Right lobe of liver (tissue), 6 donors: ENCODE results near the gene DRD4. TPM values are rescaled to one million over a fixed set of nuclear protein-coding genes. Genes with fewer than 3 reads are reported as not detected.

Experiments used
- ATAC-seq, 4 donors: fragments of 200-7000 bp; cut with Tn5 transposase; one replicate each; pipeline ENCODE4 v1.9.1; 2020; ENCODE audit warnings: mild to moderate bottlenecking in 4 of 4, moderate library complexity in 4 of 4
- DNase-seq, 3 donors: peaks; one replicate each; pipeline ENCODE4 v3.0.0-alpha.2; 2020
- H3K27ac ChIP-seq, 3 donors: fragments of 200-600 bp; one replicate each; pipeline ENCODE4 v1.8.0; 2022
- H3K27me3 ChIP-seq, 2 donors: fragments of 200-600 bp; one replicate each; pipeline ENCODE4 v1.8.0; 2022
- H3K36me3 ChIP-seq, 4 donors: fragments of 200-600 bp; sonication (generic) in 1 of 4; one replicate each; pipeline versions ENCODE4 v1.5.1 to v1.8.0; 2017 to 2022; ENCODE audit warnings: control low read depth in 1 of 4
- H3K4me1 ChIP-seq, 4 donors: fragments of 200-600 bp; sonication (generic) in 1 of 4; one replicate each; pipeline versions ENCODE4 v1.5.1 to v1.8.0; 2017 to 2022; ENCODE audit warnings: control low read depth in 1 of 4
- H3K4me3 ChIP-seq, 3 donors: fragments of 200-600 bp; one replicate each; pipeline ENCODE4 v1.8.0; 2022
- H3K9me3 ChIP-seq, 4 donors: fragments of 200-600 bp; sonication (generic) in 1 of 4; one replicate each; pipeline versions ENCODE4 v1.5.1 to v1.8.0; 2017 to 2022; ENCODE audit warnings: control low read depth in 1 of 4
- POLR2A ChIP-seq: fragments of 450-650 bp; IDR thresholded peaks from one replicate; pipeline ENCODE4 v1.6.1; 2017; ENCODE audit warnings: antibody characterized with exemption, mild to moderate bottlenecking
- WGBS: methylation state at CpG from one replicate; pipeline ENCODE4 v1.1.6; 2018; ENCODE audit warnings: low coverage, low lambda C conversion rate; ENCODE audit not compliant: insufficient coverage; ENCODE audit errors: missing lambda C conversion rate; 5-methylcytosine and 5-hydroxymethylcytosine counted together
- intact Hi-C, 2 donors: fragments of 100-400 bp; cut with DNase I; formaldehyde crosslinking; loops; one replicate each; pipeline versions ENCODE4 v1.11.2 to v1.14.1; 2022
- total RNA-seq, 6 experiments: library from RNA; depleted of rRNA in 2 of 6; stranded (reverse); fragments of >200 nt in 2 of 6; fragmentation: NEBNext Ultra II Directional in 3 of 6; extraction: Animal tissue kit (Norgen Biotek cat#: 25700) in 3 of 6; gene quantifications; one replicate each; pipeline versions ENCODE4 v1.1.0 to v1.2.4, GENCODE V29; 2016 to 2023
- TF ChIP-seq, protein P1 (sequence below), 4 donors: fragments of 200-600 bp in 3 of 4; fragments of 450-650 bp in 1 of 4; IDR thresholded peaks; one replicate each; pipeline versions ENCODE4 v1.5.1 to v1.8.0; 2016 to 2022; ENCODE audit warnings: antibody characterized with exemption in 4 of 4, mild to moderate bottlenecking in 2 of 4
- donor health status: DM: no; HTN: yes; CAD: no.
- donor health status: DM: no; HTN: no; CAD: no.
- donor health status: DM: no; HTN: no; CAD: no.
- donor health status: DM: no; HTN: yes; CAD: no.
- donor health status: DM: no; HTN: yes; CAD: no.

DRD4 gene
- total RNA-seq, 6 experiments from 2014 or later = 0.31 to 0.90 (median 0.41) TPM; not detected in 2

DNA sequence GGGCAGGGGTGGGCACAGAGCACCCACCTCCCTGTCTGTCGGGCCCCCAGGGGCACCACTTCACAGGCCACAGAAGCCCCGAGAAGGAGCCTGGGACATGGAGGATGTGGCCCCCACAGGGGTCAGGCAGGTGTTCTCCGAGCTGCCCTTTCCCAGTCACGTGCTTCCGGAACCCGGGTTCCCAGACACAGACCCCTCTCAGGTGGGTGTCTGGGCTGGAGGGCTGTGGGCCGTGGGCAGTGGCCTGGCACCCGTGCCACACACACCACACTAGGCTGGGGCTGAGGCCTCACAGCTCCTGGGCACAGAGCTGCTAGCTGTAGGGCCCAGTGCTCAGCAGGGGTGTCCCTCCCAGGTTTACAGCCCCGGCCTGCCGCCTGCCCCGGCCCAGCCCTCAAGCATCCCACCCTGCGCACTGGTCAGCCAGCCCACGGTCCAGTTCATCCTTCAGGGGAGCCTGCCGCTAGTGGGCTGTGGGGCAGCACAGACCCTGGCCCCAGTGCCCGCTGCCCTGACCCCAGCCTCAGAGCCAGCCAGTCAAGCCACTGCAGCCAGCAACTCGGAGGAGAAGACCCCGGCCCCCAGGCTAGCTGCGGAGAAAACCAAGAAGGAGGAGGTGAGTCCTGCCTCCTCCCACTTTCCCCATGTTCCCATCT, 26.8 kb upstream of the DRD4 start:
- Histone ChIP-seq H3K4me3 (no peak overlapping the region), H3K36me3 (peaks cover 6 to 75% (median 41%) of the 10 kb centered on the region in 4 donors), H3K9me3 (no peaks in the 10 kb centered on the region), H3K27ac (peak overlapping the region in 1 of 3 donors; percentile 53), H3K27me3 (no peaks in the 10 kb centered on the region), H3K4me1 (peaks cover 0 to 69% (median 31%) of the 10 kb centered on the region in 4 donors)
- intact Hi-C loops = loop anchor here in 1 of 2 donors (5.0 kb wide), 1 partner anchor 53 kb away; no protein-coding TSS in a partner anchor
- ATAC-seq (no peak), DNase-seq (peak in 1 of 3 donors; percentile 49)
- TF ChIP-seq, protein P1, sequence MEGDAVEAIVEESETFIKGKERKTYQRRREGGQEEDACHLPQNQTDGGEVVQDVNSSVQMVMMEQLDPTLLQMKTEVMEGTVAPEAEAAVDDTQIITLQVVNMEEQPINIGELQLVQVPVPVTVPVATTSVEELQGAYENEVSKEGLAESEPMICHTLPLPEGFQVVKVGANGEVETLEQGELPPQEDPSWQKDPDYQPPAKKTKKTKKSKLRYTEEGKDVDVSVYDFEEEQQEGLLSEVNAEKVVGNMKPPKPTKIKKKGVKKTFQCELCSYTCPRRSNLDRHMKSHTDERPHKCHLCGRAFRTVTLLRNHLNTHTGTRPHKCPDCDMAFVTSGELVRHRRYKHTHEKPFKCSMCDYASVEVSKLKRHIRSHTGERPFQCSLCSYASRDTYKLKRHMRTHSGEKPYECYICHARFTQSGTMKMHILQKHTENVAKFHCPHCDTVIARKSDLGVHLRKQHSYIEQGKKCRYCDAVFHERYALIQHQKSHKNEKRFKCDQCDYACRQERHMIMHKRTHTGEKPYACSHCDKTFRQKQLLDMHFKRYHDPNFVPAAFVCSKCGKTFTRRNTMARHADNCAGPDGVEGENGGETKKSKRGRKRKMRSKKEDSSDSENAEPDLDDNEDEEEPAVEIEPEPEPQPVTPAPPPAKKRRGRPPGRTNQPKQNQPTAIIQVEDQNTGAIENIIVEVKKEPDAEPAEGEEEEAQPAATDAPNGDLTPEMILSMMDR (IDR thresholded peaks at IDR 0.05) = no peak
- TF ChIP-seq POLR2A = no peak
- 75% methylated on average over 4 of the region's 18 CpGs for WGBS

DNA sequence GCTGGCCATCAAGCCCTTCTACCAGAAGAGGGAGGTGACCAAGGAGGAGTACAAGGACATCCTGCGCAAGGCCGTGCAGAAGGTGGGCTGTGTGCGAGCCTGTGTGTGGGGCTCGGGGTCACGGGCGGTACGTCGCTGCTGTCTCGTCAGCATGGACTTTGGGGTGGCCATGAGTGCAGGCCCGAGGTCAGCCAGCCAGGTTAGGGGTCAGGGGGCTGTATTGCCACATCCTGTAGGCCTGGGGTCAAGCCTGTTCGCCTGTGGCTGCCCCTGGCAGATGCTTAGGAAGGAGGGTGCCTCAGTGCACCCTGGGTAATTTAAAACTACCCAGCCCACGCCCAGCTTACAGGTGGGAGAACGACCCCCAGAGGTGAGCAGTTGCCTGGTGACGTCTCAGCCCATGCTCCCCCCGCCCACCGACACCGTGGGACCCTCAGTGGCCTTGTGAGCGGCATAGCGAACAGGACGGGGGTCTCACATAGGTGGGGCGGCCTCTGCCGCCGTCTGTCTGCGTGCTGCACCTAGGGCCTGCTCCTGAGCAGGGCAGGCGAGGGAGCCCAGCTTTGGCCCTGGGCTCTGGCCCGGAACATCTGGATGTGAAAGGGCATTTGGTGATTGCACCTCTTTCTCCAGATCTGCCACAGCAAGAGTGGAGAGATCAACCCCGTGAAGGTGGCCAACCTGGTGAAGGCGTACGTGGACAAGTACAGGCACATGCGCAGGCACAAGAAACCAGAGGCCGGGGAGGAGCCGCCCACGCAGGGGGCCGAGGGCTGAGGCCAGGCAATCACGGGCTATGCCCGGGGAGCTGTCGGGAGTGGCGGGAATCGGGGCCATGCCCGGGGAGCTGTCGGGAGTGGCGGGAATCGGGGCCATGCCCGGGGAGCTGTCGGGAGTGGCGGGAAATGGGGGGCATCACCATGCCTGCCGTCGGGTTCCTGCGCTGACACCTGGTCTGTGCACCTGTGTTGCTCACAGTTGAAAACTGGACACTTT, 25.8 kb upstream of the DRD4 start:
- Histone ChIP-seq H3K36me3 (peaks cover 6 to 64% (median 34%) of the 10 kb centered on the region in 4 donors), H3K4me1 (peaks cover 0 to 67% (median 33%) of the 10 kb centered on the region in 4 donors), H3K27me3 (no peaks in the 10 kb centered on the region), H3K27ac (peak overlapping the region in 1 of 3 donors; percentile 64), H3K4me3 (no peak overlapping the region), H3K9me3 (no peaks in the 10 kb centered on the region)
- DNase-seq (peak in 2 of 3 donors; percentile 79 to 80), ATAC-seq (peak in 2 of 4 donors; percentile 1 to 3)
- TF ChIP-seq POLR2A = no peak
- TF ChIP-seq, protein P1 (IDR thresholded peaks at IDR 0.05) = no peak
- 43% methylated on average over 9 of the region's 49 CpGs for whole genome bisulfite sequencing
- intact Hi-C loops = loop anchor here in 1 of 2 donors (5.0 kb wide), 1 partner anchor 54 kb away; no protein-coding TSS in a partner anchor

DNA sequence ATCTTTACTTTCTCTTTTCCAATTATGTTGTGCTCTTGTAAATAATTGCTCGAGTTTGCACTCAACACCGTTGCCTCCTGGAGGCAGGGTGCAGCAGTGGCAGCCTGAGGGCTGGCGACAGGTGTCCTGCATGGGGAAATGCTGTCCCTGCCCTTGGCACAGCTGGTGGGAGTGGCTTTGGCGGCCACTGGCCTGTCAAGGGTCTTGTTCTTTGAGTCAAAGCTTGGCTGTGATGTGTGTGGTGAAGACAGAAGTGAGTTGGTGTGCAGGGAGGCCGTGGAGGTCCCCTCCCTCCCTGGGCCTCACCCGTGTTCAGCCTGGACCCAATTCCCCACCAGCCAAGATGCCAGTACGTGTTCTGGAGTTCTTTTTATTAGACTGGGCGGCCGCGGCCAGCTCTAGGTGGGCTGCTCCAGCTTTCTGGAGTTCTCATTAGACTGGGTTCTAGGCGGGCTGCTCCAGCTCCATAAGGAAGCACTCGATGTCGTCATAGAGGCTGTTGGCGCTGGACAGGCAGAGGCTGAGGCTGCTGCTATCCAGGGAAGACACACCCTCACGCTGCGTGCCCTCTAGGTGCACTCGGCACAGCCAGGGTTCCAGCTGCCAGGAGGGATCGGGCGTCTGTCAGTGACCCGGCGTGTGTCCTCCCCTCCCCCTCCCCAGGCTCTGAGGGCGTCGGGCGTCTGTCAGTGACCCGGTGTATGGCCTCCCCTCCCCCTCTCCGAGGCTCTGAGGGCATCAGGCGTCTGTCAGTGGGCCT, 24.7 kb upstream of the DRD4 start:
- intact Hi-C loops = loop anchor here in 1 of 2 donors (5.0 kb wide), 1 partner anchor 55 kb away; no protein-coding TSS in a partner anchor
- 18% methylated on average over 3 of the region's 27 CpGs for WGBS
- Histone ChIP-seq H3K27ac (peak overlapping the region in 2 of 3 donors; percentile 28 to 64), H3K4me1 (peaks cover 0 to 63% (median 31%) of the 10 kb centered on the region in 4 donors), H3K9me3 (no peaks in the 10 kb centered on the region), H3K36me3 (peaks cover 6 to 54% (median 30%) of the 10 kb centered on the region in 4 donors), H3K4me3 (no peak overlapping the region), H3K27me3 (no peaks in the 10 kb centered on the region)
- TF ChIP-seq POLR2A = no peak
- TF ChIP-seq, protein P1 (IDR thresholded peaks at IDR 0.05) = peak; percentile 32 to 50 (median 44)
- ATAC-seq = peak; percentile 26 to 50 (median 38)
- peak; percentile 77 to 96 (median 91) for DNase-seq

DNA sequence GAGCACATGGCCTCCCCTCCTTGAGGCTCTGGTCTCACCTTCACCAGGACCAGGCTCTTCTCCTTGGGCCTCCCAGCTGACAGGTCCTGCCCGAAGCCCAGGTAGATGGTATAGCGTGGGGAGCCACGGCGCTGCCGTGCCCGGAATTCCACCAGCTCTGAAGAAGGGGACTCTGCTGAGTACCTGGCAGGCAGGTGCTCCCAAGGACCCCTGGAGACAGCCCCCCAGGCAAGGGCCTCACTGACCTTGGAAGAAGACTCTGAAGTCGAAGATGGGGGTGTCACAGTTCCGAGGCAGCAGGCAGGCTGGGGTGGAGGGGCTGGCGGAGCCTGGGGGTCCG, 24.1 kb upstream of the DRD4 start:
- no peak for ATAC-seq

More for the DNA sequence above, 24.1 kb upstream of the DRD4 start:
- intact Hi-C loops = loop anchor here in 1 of 2 donors (5.0 kb wide), 1 partner anchor 56 kb away; no protein-coding TSS in a partner anchor
- H3K27ac ChIP-seq = peak overlapping the region in 1 of 3 donors; percentile 53
- H3K4me1 ChIP-seq = peaks cover 0 to 57% (median 28%) of the 10 kb centered on the region in 4 donors
- H3K9me3 ChIP-seq = no peaks in the 10 kb centered on the region
- H3K36me3 ChIP-seq = peaks cover 6 to 48% (median 26%) of the 10 kb centered on the region in 4 donors
- WGBS = no CpG with 5 or more reads among the region's 10 CpGs
- no peak for DNase-seq
- H3K4me3 ChIP-seq = no peak overlapping the region
- TF ChIP-seq POLR2A = no peak
- TF ChIP-seq, protein P1 (IDR thresholded peaks at IDR 0.05) = no peak
- no peaks in the 10 kb centered on the region for H3K27me3 ChIP-seq
